Endothelial cell of umbilical vein (primary cell): Measurements from ENCODE around the gene NLGN1.

Experiments used
- CTCF ChIP-seq, 2 donors: IDR thresholded peaks; 1 replicate in 1 of 2; 2 replicates in 1 of 2; pipeline ENCODE4 v1.5.1; 2011; ENCODE audit warnings: low read length in 2 of 2, mild to moderate bottlenecking in 2 of 2, moderate library complexity in 2 of 2, control low read depth in 1 of 2, inconsistent platforms in 1 of 2, low read depth in 1 of 2; ENCODE audit not compliant: insufficient read depth in 1 of 2; ENCODE audit errors: extremely low read depth in 1 of 2
- EZH2 ChIP-seq: IDR thresholded peaks from 2 replicates; pipeline ENCODE4 v1.6.1; 2012; ENCODE audit warnings: borderline replicate concordance, low read depth, mild to moderate bottlenecking, moderate library complexity, low read length, inconsistent platforms; ENCODE audit not compliant: severe bottlenecking
- FOS ChIP-seq: IDR thresholded peaks from 2 replicates; pipeline ENCODE4 v1.6.1; 2011; ENCODE audit warnings: mild to moderate bottlenecking, low read length, moderate library complexity, borderline replicate concordance; ENCODE audit not compliant: insufficient read depth
- JUN ChIP-seq: IDR thresholded peaks from 2 replicates; pipeline ENCODE4 v1.6.1; 2011; ENCODE audit warnings: borderline replicate concordance, low read depth; ENCODE audit not compliant: insufficient read length, insufficient read depth
- MAX ChIP-seq: IDR thresholded peaks from 2 replicates; pipeline ENCODE4 v1.6.1; 2011; ENCODE audit not compliant: insufficient read depth, insufficient read length
- POLR2A ChIP-seq: IDR thresholded peaks from 2 replicates; pipeline ENCODE4 v1.6.1; 2012; ENCODE audit warnings: low read depth, mild to moderate bottlenecking, control low read depth, low read length
- POLR2AphosphoS5 ChIP-seq: IDR thresholded peaks from 2 replicates; pipeline ENCODE4 v1.6.1; 2012; ENCODE audit warnings: low read depth, mild to moderate bottlenecking, control low read depth, low read length, moderate library complexity; ENCODE audit not compliant: insufficient read depth

GRCh38 chr3:174191895-174192294, 794.4 kb downstream of the NLGN1 start:
- TF ChIP-seq CTCF (IDR thresholded peaks at IDR 0.05; ENCODE audit: extremely low read depth in 1 of 2, insufficient read depth in 1 of 2, low read depth in 1 of 2, low read length in 2 of 2) (no peak), POLR2AphosphoS5 (no peak), EZH2 (no peak), FOS (no peak), POLR2A (no peak), JUN (no peak), MAX (no peak)
